MCF 10A (cell line): ENCODE data around the gene BMX. TPM values are rescaled to one million over a fixed set of nuclear protein-coding genes. Genes with fewer than 3 reads are reported as not detected.

Experiments used
- BruUV-seq: library from RNA; stranded (reverse); fragments of 400-500 nt; replicated peaks from 2 replicates; lab custom pipeline; 2021; lab: Mats Ljungman, UMichigan
- CTCF ChIA-PET: fragments of 300-600 bp; sonication (Branson Sonifier 250); formaldehyde crosslinking; extraction: SDS; loops from one replicate; lab custom pipeline; 2021; ENCODE audit warnings: antibody characterized with exemption, inconsistent platforms; lab: Yijun Ruan, JAX
- POLR2A ChIA-PET: fragments of 300-600, 350-650 bp; sonication (Branson Sonifier 250); formaldehyde crosslinking; extraction: SDS; loops from one replicate; lab custom pipeline; 2020; ENCODE audit warnings: antibody characterized with exemption, inconsistent platforms; lab: Yijun Ruan, JAX
- DNase-seq: peaks from one replicate; pipeline ENCODE4 v3.0.0-alpha.2; 2018; ENCODE audit not compliant: unreplicated experiment
- H3K27ac Mint-ChIP-seq: one replicate; pipeline ENCODE4 v1.8.0; 2022; ENCODE audit warnings: mild to moderate bottlenecking, low read depth, mixed read lengths; ENCODE audit not compliant: unreplicated experiment
- H3K27me3 Mint-ChIP-seq: one replicate; pipeline ENCODE4 v1.8.0; 2022; ENCODE audit warnings: mixed read lengths; ENCODE audit not compliant: insufficient read depth, unreplicated experiment
- H3K36me3 Mint-ChIP-seq: one replicate; pipeline ENCODE4 v1.8.0; 2022; ENCODE audit warnings: mild to moderate bottlenecking, moderate library complexity, mixed read lengths; ENCODE audit not compliant: insufficient read depth, unreplicated experiment
- H3K4me1 Mint-ChIP-seq: one replicate; pipeline ENCODE4 v1.8.0; 2022; ENCODE audit warnings: mixed read lengths; ENCODE audit not compliant: insufficient read depth, unreplicated experiment
- H3K4me3 Mint-ChIP-seq: one replicate; pipeline ENCODE4 v1.8.0; 2022; ENCODE audit warnings: mild to moderate bottlenecking, moderate library complexity, mixed read lengths; ENCODE audit not compliant: unreplicated experiment
- H3K9me3 Mint-ChIP-seq: one replicate; pipeline ENCODE4 v1.8.0; 2022; ENCODE audit warnings: mixed read lengths; ENCODE audit not compliant: unreplicated experiment
- intact Hi-C: fragments of 100-400 bp; cut with micrococcal nuclease; formaldehyde crosslinking; loops from 2 replicates; pipeline ENCODE4 v1.14.1; 2022
- total RNA-seq: library from RNA; stranded (reverse); gene quantifications from 2 replicates; pipeline ENCODE4 v1.2.3, GENCODE V29; 2022
- TF ChIP-seq, protein P1 (sequence below): fragments of 200-600 bp; IDR thresholded peaks from one replicate; pipeline ENCODE4 v1.8.0; 2022; ENCODE audit warnings: antibody characterized with exemption, mild to moderate bottlenecking; ENCODE audit not compliant: unreplicated experiment

The BMX gene
- total RNA-seq, 1 experiment from 2014 or later, result not detected

DNA sequence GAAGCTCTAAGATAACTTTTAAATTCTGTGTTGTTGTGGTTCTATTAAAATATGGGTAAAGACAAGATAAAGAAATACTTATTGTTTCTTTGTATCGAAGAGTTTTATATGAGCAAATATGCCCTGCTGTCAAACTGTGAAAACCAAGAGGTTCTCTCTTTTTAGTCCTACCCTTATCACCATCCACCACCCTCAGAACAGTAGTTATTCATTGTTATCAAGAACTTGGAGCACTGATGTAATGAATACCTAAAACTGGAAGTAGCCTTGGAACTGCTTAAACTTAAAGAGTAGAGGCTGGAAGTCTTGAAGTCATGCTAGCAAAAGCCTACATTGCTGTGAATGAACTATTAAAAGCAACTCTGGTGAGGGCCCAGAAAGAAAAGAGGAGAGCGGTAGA is 16.7 kb upstream of the BMX start:
- no TSS peak for BruUV-seq
- no peaks in the 10 kb centered on the region for H3K9me3 Mint-ChIP-seq
- no peak overlapping the region for H3K4me3 Mint-ChIP-seq
- TF ChIP-seq, protein P1, sequence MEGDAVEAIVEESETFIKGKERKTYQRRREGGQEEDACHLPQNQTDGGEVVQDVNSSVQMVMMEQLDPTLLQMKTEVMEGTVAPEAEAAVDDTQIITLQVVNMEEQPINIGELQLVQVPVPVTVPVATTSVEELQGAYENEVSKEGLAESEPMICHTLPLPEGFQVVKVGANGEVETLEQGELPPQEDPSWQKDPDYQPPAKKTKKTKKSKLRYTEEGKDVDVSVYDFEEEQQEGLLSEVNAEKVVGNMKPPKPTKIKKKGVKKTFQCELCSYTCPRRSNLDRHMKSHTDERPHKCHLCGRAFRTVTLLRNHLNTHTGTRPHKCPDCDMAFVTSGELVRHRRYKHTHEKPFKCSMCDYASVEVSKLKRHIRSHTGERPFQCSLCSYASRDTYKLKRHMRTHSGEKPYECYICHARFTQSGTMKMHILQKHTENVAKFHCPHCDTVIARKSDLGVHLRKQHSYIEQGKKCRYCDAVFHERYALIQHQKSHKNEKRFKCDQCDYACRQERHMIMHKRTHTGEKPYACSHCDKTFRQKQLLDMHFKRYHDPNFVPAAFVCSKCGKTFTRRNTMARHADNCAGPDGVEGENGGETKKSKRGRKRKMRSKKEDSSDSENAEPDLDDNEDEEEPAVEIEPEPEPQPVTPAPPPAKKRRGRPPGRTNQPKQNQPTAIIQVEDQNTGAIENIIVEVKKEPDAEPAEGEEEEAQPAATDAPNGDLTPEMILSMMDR, result no peak
- peaks cover 25% of the 10 kb centered on the region for H3K27me3 Mint-ChIP-seq
- POLR2A ChIA-PET, result no interaction called here
- CTCF ChIA-PET, result interaction anchor here (1.6 kb wide), 1 partner anchor 9 kb away, joined by 5 read pairs; the partner anchor contains the start of gene PIR
- H3K4me1 Mint-ChIP-seq, result no peaks in the 10 kb centered on the region
- no peak overlapping the region for H3K27ac Mint-ChIP-seq
- H3K36me3 Mint-ChIP-seq, result peaks cover 5% of the 10 kb centered on the region
- no peak for DNase-seq
- intact Hi-C loops, result no loop called here

DNA sequence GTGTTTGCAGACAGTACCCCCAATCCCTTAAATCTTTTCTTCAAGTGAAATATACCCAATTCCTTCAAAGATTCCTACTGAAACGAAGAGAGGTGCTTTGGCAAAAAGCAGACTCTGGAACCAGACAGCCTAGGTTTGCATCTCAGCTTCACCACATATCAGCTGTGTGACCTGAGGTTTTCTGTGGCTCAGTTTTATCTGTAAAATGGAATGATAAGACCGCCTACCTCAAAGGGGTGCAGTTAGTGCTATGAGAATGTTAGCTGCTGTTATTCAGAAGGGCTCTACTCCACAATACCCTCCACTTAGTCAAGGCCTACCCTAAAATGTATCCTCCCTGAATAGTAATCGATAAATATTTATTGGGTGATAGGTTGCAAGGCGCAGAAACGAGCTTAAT is 8.1 kb upstream of the BMX start:
- Mint-ChIP-seq H3K4me3 (peak overlapping the region; percentile 76), H3K36me3 (no peaks in the 10 kb centered on the region), H3K9me3 (no peaks in the 10 kb centered on the region), H3K27me3 (no peaks in the 10 kb centered on the region), H3K27ac (peak overlapping the region; percentile 88), H3K4me1 (peaks cover under 1% of the 10 kb centered on the region)
- DNase-seq, result no peak
- CTCF ChIA-PET, result interaction anchor here (0.6 to 10.2 kb wide), 16 partner anchors 8 to 1593 kb away, joined by 3 to 127 read pairs (median 4); partner anchors contain the start of gene BMX
- intact Hi-C loops, result no loop called here
- TF ChIP-seq, protein P1, result no peak
- TSS peak; percentile 73 for BruUV-seq
- POLR2A ChIA-PET, result interaction anchor here (0.7 to 3.8 kb wide), 12 partner anchors 9 to 297 kb away, joined by 3 to 54 read pairs (median 4); no protein-coding TSS in a partner anchor

DNA sequence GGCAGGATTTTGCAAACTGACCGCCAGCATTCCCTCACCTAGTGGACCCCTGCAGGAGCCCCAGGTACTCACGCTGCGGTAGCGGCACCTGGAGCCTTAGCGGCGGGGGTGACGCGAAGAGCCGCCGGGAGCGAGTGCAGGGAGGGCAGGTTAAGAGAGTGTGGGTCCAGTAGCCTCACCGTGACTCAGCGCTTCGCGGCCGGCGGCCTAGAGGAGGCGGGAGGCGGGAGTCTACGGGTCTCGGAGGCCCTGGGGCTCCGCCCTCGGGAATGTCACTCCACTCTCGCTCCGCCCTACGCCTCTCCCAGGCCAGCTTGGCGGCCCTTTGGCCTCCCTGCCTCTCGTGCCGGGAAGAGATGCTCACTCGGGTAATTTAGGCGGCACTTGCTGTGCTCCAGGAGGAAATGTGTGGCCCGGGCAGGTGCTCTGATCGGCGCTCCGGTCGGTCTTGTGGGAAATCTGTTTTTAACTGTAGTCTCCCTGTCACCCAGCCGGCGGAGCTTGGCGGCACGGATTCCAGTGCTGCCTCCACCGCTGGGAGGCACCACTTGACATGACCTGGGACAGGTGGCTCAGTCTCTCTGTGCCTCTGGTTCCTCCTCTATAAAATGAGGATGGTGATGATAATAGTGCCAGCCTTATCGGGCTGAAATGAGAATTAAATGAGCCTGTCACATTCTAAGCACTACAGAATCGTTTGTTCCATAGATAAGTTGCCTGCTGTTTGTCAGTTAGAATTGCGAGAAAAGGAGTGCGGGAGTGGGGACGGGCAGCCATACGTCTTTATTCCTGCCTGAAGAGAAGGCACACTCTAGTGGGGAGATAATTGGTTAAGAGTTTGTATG is 7.3 kb upstream of the BMX start, which contains the start of gene PIR:
Gene PIR, minus strand, starts transcription at position 216 of the 845 bp plus-strand sequence. CDS start 2,076 bp downstream, outside the sequence.
- peak; percentile 96 for DNase-seq
- Mint-ChIP-seq H3K4me1 (peaks cover 8% of the 10 kb centered on the region), H3K4me3 (peak within 1 kb of the TSS; percentile 76), H3K27me3 (no peaks in the 10 kb centered on the region), H3K9me3 (no peaks in the 10 kb centered on the region), H3K27ac (peak within 1 kb of the TSS; percentile 88), H3K36me3 (no peaks in the 10 kb centered on the region)
- CTCF ChIA-PET, result interaction anchor here (0.6 to 10.2 kb wide), 22 partner anchors 8 to 824 kb away, joined by 3 to 127 read pairs (median 4); no protein-coding TSS in a partner anchor
- TF ChIP-seq, protein P1, result peak; percentile 34
- intact Hi-C loops, result loop anchor here (1.0 kb wide), 2 partner anchors 18 to 22 kb away; no protein-coding TSS in a partner anchor
- BruUV-seq, result no TSS peak
- POLR2A ChIA-PET, result interaction anchor here (0.9 to 3.8 kb wide), 12 partner anchors 12 to 296 kb away, joined by 3 to 54 read pairs (median 5); no protein-coding TSS in a partner anchor

DNA sequence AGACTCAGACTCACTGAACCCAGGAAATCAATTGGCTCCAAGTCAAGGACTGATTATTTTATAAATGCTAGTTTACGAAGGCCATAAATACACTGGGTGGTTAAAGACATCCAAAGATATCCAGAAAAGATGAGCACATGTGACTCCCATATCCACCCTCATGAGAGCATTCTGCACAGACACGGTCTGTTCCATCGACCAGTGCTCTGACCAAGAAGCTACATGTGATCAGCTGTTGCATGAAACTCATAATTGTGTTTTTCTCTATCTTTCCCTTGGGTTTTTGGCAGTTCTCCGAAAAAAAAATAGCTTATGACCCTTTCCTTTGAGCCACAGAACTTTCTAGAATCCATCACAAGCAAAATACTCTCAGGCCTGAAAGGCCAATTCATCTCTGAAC is 4.8 kb upstream of the BMX start:
- intact Hi-C loops, result no loop called here
- Mint-ChIP-seq H3K36me3 (no peaks in the 10 kb centered on the region), H3K27ac (no peak overlapping the region), H3K27me3 (peaks cover under 1% of the 10 kb centered on the region), H3K9me3 (no peaks in the 10 kb centered on the region), H3K4me1 (peaks cover 8% of the 10 kb centered on the region), H3K4me3 (no peak overlapping the region)
- TF ChIP-seq, protein P1, result no peak
- DNase-seq, result no peak
- ChIA-PET POLR2A (interaction anchor here (0.5 to 0.7 kb wide), 2 partner anchors 9 to 68 kb away, joined by 3 read pairs; no protein-coding TSS in a partner anchor), CTCF (interaction anchor here (0.6 to 10.2 kb wide), 11 partner anchors 16 to 147 kb away, joined by 3 to 127 read pairs (median 3); no protein-coding TSS in a partner anchor)
- no TSS peak for BruUV-seq
